Mesenchymal stem cell (in vitro differentiated cells and primary cell): ENCODE measurements around the gene RAET1L.

Experiments used
- DNase-seq: peaks from one replicate; pipeline ENCODE4 v3.0.0-alpha.2; 2013
- H2AFZ ChIP-seq: one replicate; pipeline ENCODE4 v1.6.1; 2013; ENCODE audit warnings: low read depth, mild to moderate bottlenecking, control low read depth, inconsistent platforms, low read length, moderate library complexity
- H2AK5ac ChIP-seq: 2 replicates; pipeline ENCODE4 v1.6.1; 2013; ENCODE audit warnings: low read length, moderate library complexity, mild to moderate bottlenecking, inconsistent platforms; ENCODE audit not compliant: severe bottlenecking
- H2BK120ac ChIP-seq: one replicate; pipeline ENCODE4 v1.6.1; 2013; ENCODE audit warnings: low read depth, mild to moderate bottlenecking, inconsistent platforms, low read length, moderate library complexity
- H2BK12ac ChIP-seq, 2 experiments: one replicate each; pipeline ENCODE4 v1.6.1; 2013; ENCODE audit warnings: inconsistent platforms in 2 of 2, low read length in 2 of 2, mild to moderate bottlenecking in 2 of 2, moderate library complexity in 2 of 2, control low read depth in 1 of 2
- H2BK15ac ChIP-seq: one replicate; pipeline ENCODE4 v1.6.1; 2013; ENCODE audit warnings: mild to moderate bottlenecking, low read depth, inconsistent platforms; ENCODE audit not compliant: poor library complexity, severe bottlenecking
- H2BK5ac ChIP-seq: 2 replicates; pipeline ENCODE4 v1.6.1; 2013; ENCODE audit warnings: low read depth, mild to moderate bottlenecking, low read length, control low read depth, inconsistent platforms; ENCODE audit not compliant: poor library complexity, severe bottlenecking
- H3K14ac ChIP-seq, 2 experiments: one replicate each; pipeline ENCODE4 v1.6.1; 2013; ENCODE audit warnings: inconsistent platforms in 2 of 2, low read length in 2 of 2, control low read depth in 1 of 2, mild to moderate bottlenecking in 1 of 2, moderate library complexity in 1 of 2
- H3K18ac ChIP-seq, 2 experiments: one replicate each; pipeline ENCODE4 v1.6.1; 2013; ENCODE audit warnings: inconsistent platforms in 2 of 2, low read length in 2 of 2, control low read depth in 1 of 2, low read depth in 1 of 2, mild to moderate bottlenecking in 1 of 2
- H3K23ac ChIP-seq, 2 experiments: one replicate each; pipeline ENCODE4 v1.6.1; 2013; ENCODE audit warnings: inconsistent platforms in 2 of 2, low read length in 2 of 2, mild to moderate bottlenecking in 2 of 2, moderate library complexity in 2 of 2, control low read depth in 1 of 2
- H3K27ac ChIP-seq: 2 replicates; pipeline ENCODE4 v1.5.1; 2013; ENCODE audit warnings: mild to moderate bottlenecking, moderate library complexity, low read length, control low read depth, inconsistent platforms; ENCODE audit not compliant: poor library complexity, severe bottlenecking
- H3K27me3 ChIP-seq, 2 experiments: 2 replicates each; pipeline versions ENCODE4 v1.6.1 to v1.7.0; 2013; ENCODE audit warnings: low read length in 2 of 2, mild to moderate bottlenecking in 2 of 2, moderate library complexity in 2 of 2, control low read depth in 1 of 2, inconsistent platforms in 1 of 2; ENCODE audit not compliant: control insufficient read depth in 1 of 2, insufficient read depth in 1 of 2
- H3K36me3 ChIP-seq, 2 experiments: 2 replicates each; pipeline versions ENCODE4 v1.6.1 to v1.7.0; 2013; ENCODE audit warnings: low read length in 2 of 2, control low read depth in 1 of 2, inconsistent platforms in 1 of 2, low read depth in 1 of 2, mild to moderate bottlenecking in 1 of 2; ENCODE audit not compliant: insufficient read depth in 2 of 2, control insufficient read depth in 1 of 2
- H3K4ac ChIP-seq, 2 experiments: one replicate each; pipeline ENCODE4 v1.6.1; 2013; ENCODE audit warnings: inconsistent platforms in 2 of 2, low read length in 2 of 2, mild to moderate bottlenecking in 2 of 2, moderate library complexity in 2 of 2, control low read depth in 1 of 2, low read depth in 1 of 2
- H3K4me1 ChIP-seq: 2 replicates; pipeline ENCODE4 v1.6.1; 2013; ENCODE audit warnings: low read depth, low read length, control low read depth; ENCODE audit not compliant: control insufficient read depth, insufficient read depth
- H3K4me2 ChIP-seq: 2 replicates; pipeline ENCODE4 v1.6.1; 2013; ENCODE audit warnings: low read length, mild to moderate bottlenecking, inconsistent platforms; ENCODE audit not compliant: poor library complexity, severe bottlenecking
- H3K4me3 ChIP-seq, 2 experiments: 2 replicates each; pipeline versions ENCODE4 v1.5.1 to v1.7.0; 2013; ENCODE audit warnings: low read length in 2 of 2, mild to moderate bottlenecking in 2 of 2, control low read depth in 1 of 2, low read depth in 1 of 2; ENCODE audit not compliant: insufficient read depth in 1 of 2
- H3K79me1 ChIP-seq: replicated peaks from 2 replicates; pipeline ENCODE4 v1.6.1; 2013; ENCODE audit warnings: mild to moderate bottlenecking, control low read depth, low read length, inconsistent platforms; ENCODE audit not compliant: poor library complexity, severe bottlenecking
- H3K9ac ChIP-seq: 2 replicates; pipeline ENCODE4 v1.7.0; 2013; ENCODE audit warnings: mild to moderate bottlenecking, low read length, moderate library complexity
- H3K9me3 ChIP-seq: 2 replicates; pipeline ENCODE4 v1.7.0; 2013; ENCODE audit warnings: mild to moderate bottlenecking, low read length; ENCODE audit not compliant: control insufficient read depth
- H4K8ac ChIP-seq: one replicate; pipeline ENCODE4 v1.6.1; 2013; ENCODE audit warnings: inconsistent platforms, mild to moderate bottlenecking, low read length, moderate library complexity
- H4K91ac ChIP-seq: one replicate; pipeline ENCODE4 v1.6.1; 2013; ENCODE audit warnings: mild to moderate bottlenecking, low read length, inconsistent platforms
- WGBS: methylation state at CpG from one replicate; pipeline ENCODE4 v1.1.7; 2013; ENCODE audit warnings: mixed read lengths; 5-methylcytosine and 5-hydroxymethylcytosine counted together

Gene RAET1L

DNA sequence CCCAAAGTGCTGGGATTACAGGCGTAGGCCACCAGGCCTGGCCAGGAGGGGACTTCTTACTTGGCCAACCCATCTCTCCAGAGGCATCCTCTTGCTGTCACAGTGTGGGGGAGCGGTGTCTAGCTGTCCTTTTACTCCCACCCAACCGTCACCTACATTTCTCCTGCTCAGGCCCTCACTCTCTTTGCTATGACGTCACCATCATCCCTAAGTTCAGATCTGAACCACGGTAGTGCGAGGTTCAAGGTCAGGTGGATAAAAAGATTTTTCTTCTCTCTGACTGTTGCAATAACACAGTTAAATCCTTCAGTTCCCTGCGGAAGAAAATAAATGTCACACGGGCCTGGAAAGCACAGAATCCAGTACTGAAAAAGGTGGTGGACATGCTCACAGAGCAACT lies 7.3 kb upstream of the RAET1L start:
- H2AK5ac ChIP-seq: no peak overlapping the region
- peaks cover 80 to 82% of the 10 kb centered on the region in 2 experiments for H3K27me3 ChIP-seq
- DNase-seq: no peak
- H3K4me1 ChIP-seq: peaks cover 2% of the 10 kb centered on the region
- WGBS: 88% methylated on average over 8 of the region's 8 CpGs
- no peak overlapping the region for H2BK5ac ChIP-seq
- H2BK12ac ChIP-seq: no peak overlapping the region
- no peak overlapping the region for H4K8ac ChIP-seq
- no peak overlapping the region for H3K4ac ChIP-seq
- H2BK15ac ChIP-seq: no peak overlapping the region
- H2AFZ ChIP-seq: no peak overlapping the region
- no peaks in the 10 kb centered on the region for H3K79me1 ChIP-seq
- H3K9me3 ChIP-seq: no peaks in the 10 kb centered on the region
- no peak overlapping the region for H2BK120ac ChIP-seq
- no peak overlapping the region for H3K14ac ChIP-seq
- no peak overlapping the region for H4K91ac ChIP-seq
- H3K9ac ChIP-seq: no peak overlapping the region
- H3K36me3 ChIP-seq: no peaks in the 10 kb centered on the region
- no peak overlapping the region for H3K23ac ChIP-seq
- no peak overlapping the region for H3K27ac ChIP-seq
- H3K4me2 ChIP-seq: no peak overlapping the region
- no peak overlapping the region for H3K18ac ChIP-seq
- no peak overlapping the region for H3K4me3 ChIP-seq

GRCh38 chr6:150030611-150031010 lies 5.3 kb upstream of the RAET1L start:
- Histone ChIP-seq H3K14ac (peak overlapping the region in 1 of 2 experiments; percentile 18), H2BK120ac (no peak overlapping the region), H2AFZ (no peak overlapping the region), H2AK5ac (no peak overlapping the region), H3K4me1 (peaks cover 4% of the 10 kb centered on the region), H3K79me1 (no peaks in the 10 kb centered on the region), H2BK12ac (no peak overlapping the region), H2BK15ac (no peak overlapping the region), H3K4ac (no peak overlapping the region), H3K18ac (no peak overlapping the region), H3K27me3 (peaks cover 76 to 77% of the 10 kb centered on the region in 2 experiments), H3K27ac (no peak overlapping the region), H4K8ac (no peak overlapping the region), H3K36me3 (no peaks in the 10 kb centered on the region), H3K23ac (no peak overlapping the region), H3K9me3 (no peaks in the 10 kb centered on the region), H3K4me2 (no peak overlapping the region), H2BK5ac (no peak overlapping the region), H3K9ac (no peak overlapping the region), H3K4me3 (no peak overlapping the region), H4K91ac (no peak overlapping the region)
- 87% methylated on average over 3 of the region's 3 CpGs for WGBS
- no peak for DNase-seq

DNA sequence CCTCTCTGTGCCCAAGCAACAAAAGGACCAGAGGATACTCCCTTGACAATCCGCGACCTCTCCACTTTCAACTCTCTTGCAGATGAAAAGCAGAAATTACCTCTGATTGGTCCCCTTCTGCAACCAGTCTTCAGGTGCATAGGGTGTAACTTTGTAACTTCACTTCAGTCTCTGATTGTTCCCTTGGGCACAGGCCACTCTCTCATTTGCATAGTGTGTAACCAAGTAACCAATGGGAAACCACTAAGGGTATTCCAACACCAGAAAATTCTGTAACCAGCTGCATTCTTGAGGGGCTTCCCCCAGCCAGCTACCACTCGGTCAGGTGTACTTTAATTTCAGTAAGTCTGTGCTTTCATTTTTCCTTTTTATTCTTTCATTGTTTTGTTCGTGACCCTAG lies 4.4 kb upstream of the RAET1L start:
- Histone ChIP-seq H3K9me3 (no peaks in the 10 kb centered on the region), H3K36me3 (no peaks in the 10 kb centered on the region), H2BK120ac (no peak overlapping the region), H3K4me3 (no peak overlapping the region), H3K23ac (no peak overlapping the region), H3K4me1 (peaks cover 7% of the 10 kb centered on the region), H4K8ac (no peak overlapping the region), H3K18ac (no peak overlapping the region), H3K4ac (no peak overlapping the region), H3K14ac (no peak overlapping the region), H2AFZ (no peak overlapping the region), H3K9ac (no peak overlapping the region), H3K79me1 (no peaks in the 10 kb centered on the region), H2AK5ac (no peak overlapping the region), H3K4me2 (no peak overlapping the region), H2BK15ac (no peak overlapping the region), H3K27me3 (peaks cover 73 to 78% of the 10 kb centered on the region in 2 experiments), H2BK5ac (no peak overlapping the region), H4K91ac (no peak overlapping the region), H2BK12ac (no peak overlapping the region), H3K27ac (no peak overlapping the region)
- DNase-seq: no peak
- WGBS: 53% methylated on average over 4 of the region's 4 CpGs

DNA sequence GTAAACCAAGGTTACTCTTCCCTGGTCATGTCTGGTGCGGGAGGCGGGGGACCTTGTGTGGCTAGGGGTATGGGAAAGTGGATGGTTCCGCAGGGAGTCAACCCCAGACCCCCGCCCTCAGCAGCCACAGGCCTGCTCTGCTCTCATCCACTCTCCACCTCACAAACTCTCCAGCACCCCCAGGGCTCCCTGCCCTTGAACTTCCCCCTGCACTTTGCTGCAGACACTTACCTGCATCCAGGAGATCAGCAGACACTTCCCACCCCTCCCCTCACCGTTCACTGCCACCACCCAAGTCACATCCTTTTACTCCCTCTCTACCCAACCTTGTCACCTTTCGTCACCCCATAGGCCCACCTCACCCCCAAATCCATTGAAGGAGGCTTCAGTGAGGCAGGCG lies 3.9 kb upstream of the RAET1L start:
- no peak overlapping the region for H2BK5ac ChIP-seq
- H2BK15ac ChIP-seq: no peak overlapping the region
- no peak overlapping the region for H3K4me2 ChIP-seq
- no peak overlapping the region for H3K9ac ChIP-seq
- H3K9me3 ChIP-seq: no peaks in the 10 kb centered on the region
- no peak overlapping the region for H3K4me3 ChIP-seq
- no peak overlapping the region for H3K14ac ChIP-seq
- H2AK5ac ChIP-seq: no peak overlapping the region
- peaks cover 74 to 83% of the 10 kb centered on the region in 2 experiments for H3K27me3 ChIP-seq
- H3K4ac ChIP-seq: no peak overlapping the region
- H2BK12ac ChIP-seq: no peak overlapping the region
- H2BK120ac ChIP-seq: no peak overlapping the region
- no peak overlapping the region for H4K91ac ChIP-seq
- peaks cover 7% of the 10 kb centered on the region for H3K4me1 ChIP-seq
- H3K23ac ChIP-seq: no peak overlapping the region
- H3K36me3 ChIP-seq: no peaks in the 10 kb centered on the region
- no peak overlapping the region for H2AFZ ChIP-seq
- 77% methylated on average over 7 of the region's 7 CpGs for WGBS
- DNase-seq: no peak
- H4K8ac ChIP-seq: no peak overlapping the region
- no peak overlapping the region for H3K18ac ChIP-seq
- H3K79me1 ChIP-seq: no peaks in the 10 kb centered on the region
- H3K27ac ChIP-seq: no peak overlapping the region
